HG02623 (cell line): ENCODE data around the gene ADAMTS2.

Experiments used
- ATAC-seq: cut with Tn5 transposase; IDR thresholded peaks from one replicate; pipeline ENCODE4 v1.9.1; 2021; ENCODE audit warnings: moderate library complexity; ENCODE audit not compliant: unreplicated experiment

The ADAMTS2 gene

DNA sequence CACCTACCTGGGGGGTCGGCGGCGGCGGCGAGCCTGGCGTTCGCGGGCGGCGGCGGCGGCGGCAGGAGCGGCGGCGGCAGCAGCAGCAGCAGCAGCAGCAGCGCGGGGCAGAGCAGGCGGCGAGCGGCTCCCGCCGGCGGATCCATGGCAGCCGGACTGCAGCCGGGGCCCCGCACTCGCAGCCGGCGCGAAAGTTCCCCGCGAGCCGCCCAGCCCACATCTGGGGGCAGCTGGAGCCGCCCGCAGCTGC lies 153 bp downstream of the ADAMTS2 start:
- no peak for ATAC-seq

DNA sequence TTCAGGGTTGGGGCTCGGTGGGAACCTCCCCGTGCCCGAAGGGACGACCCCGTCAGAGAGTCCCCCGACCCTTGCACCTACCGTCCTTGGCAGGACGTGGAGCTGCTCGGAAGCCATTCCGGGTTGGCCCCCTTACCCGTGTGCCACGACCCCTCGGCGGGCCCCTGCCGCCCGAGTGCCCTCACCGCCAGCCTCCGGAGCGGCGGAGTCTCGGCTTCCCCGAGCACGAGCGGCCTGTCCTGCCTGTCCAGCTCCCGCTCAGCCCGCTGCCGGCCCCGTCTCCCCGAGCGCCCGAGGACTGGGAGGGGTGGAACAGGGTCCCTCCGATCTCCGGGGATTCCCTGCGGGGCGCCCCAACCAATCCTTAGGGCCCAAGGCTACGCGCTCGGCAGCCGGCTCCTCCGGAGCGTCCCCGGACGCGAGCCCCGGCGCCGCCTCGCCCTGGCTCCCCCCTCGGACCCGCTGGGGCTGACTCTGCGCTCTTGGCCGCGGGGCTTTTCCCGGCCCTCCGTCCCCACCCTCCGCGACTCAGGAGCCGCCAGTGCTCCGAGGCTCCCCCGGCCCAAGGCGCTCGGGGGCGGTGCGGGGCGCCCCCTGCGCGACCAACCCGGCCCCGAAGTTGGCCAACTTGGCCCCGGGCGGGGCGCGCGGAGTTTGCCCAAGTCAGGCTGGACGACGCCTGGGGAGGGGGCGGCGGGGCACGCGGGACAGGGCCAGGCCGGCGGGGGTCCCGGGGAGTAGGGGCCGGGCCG lies 654 bp downstream of the ADAMTS2 start:
- no peak for ATAC-seq

DNA sequence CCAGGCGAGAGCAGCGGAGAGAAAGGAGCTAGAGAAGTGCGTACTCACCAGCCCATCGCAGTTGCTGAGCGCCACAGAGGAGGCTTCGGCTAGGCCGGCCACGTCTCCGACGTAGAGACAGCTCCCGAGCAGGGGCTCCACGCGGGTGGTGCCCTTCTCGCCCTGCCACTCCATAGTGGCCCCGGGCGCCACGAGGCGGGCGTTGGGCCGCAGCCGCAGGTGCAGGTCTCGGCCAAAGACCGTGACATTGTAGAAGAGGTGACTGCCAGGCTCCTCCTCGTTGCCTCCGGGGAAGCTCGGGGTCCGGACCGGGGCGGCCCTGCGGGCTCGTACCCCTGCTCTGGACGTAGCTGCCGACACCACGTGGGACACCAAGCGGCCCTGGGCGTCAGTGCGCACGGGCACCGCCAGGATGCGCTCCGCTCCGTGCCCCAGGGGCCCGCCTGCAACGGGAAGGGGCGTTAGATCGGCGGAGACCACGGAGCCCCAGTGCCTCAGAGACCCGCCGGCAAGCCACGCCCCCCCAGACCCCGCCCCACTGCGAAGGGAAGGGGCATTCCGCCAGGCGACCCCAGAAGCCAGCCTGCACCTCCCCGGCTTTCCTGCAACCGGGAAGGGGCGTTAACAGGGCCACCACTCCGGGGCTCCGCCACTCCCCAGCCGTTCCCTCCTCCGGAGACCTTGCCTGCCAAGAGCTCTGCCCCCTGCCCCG lies 1.4 kb downstream of the ADAMTS2 start:
- no peak for ATAC-seq

DNA sequence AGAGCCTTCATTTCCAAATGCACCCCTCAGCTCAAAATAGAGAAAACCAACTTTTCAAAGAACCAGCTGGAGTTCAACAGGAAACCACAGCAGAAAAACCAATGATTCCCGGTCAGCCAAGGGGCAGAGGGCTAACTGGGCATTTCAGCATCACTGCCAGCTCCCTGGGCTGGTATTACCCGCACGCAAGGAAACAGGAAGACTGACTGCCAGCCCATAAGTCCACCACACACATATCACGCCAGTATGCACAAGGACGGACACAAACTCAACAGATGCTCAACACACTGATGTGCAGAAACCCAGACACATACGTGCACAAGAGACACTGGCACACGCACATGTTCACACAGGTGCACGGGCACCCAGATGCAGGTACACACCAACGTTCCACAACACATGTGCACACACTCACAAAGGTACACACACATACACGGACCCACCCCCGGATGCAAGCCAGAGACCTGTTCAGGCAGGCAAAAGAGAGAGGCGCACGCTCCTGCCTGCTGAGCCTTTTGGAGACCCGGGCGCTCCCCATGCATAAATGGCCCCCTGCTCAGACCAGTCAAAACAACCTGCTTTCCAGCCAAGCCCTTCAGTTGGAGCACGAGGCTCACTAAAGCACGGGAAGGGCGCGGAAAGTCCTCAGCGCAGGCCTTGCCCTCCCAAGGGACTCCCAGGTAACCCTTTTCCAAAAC lies 2.1 kb downstream of the ADAMTS2 start:
- ATAC-seq = no peak

DNA sequence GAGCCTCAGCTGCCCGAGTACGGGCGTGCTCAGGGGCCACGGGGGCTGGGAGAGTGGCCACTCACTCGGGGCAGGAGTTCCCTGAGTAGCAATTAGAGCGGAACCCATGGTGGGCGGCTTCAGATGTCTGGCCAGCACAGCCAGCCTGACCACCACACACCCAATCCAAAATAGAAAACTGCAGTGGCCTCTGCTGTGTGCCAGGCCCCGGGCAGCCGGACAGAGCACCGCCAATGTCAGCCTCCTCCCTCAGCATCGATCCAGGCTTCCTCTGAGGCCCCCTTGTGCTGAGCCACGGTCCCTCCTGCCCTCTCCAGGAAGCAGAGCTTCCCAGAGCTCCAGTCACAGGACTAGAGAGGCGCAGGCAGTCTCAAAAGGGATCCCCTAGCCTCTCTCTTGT lies 2.7 kb downstream of the ADAMTS2 start:
- no peak for ATAC-seq

DNA sequence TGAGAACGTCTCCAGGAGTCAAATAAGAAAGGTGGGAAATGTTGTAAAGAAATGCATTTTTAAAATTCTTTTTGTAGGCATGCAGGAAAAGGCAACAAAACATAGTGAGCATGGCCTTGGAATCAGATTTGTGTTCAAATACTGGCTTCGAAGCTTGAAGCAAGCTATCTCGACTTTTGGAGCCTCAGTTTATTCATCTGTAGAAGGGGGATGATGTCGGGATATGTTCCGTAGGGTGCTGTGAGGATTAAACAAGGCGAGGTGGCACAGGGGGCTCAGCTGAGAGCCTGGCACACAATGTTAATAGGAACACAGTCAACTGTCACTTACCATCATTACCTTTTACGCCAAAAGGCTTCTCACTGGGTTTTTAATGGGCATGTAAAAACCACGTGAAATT lies 4.8 kb downstream of the ADAMTS2 start:
- ATAC-seq = no peak

DNA sequence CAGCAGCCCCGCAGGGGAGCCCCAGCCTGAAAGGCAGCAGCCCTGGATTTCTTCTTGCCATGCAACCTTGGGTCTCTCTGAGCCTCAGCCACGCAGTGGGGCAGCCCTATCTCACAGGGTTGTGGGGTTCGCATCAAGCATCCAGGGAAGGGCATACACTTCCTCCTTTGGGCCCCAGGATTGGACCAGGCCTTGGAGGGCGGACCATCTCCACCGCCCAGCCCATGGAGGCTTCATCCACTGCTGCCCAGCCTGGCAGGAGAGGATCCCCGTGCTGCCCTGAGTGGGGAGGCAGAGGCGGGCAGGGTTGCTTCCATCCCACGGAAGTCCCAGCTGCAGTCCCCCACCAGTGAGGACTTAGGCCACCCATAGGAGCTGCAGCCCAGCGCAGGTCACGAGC lies 5.3 kb downstream of the ADAMTS2 start:
- no peak for ATAC-seq

DNA sequence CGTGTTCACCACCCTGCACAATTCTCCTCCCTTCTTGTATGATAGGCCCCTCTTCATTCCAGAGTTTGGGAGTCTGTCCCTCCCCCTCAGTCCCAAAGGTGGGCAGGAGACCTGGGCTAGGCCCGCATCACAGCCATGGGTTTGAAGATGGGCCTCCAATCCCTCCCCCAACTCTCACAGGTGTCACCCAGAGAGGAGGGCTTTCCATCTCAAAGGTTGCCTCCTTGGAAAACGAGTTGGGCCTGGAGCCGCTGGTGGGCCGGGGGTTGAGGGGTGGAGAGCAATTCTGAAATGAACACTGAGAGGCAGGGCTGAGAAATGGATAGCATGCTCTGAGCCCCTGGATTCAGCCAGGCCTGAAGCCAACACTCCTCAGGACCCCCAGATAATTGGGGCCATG lies 6.2 kb downstream of the ADAMTS2 start:
- ATAC-seq = no peak

DNA sequence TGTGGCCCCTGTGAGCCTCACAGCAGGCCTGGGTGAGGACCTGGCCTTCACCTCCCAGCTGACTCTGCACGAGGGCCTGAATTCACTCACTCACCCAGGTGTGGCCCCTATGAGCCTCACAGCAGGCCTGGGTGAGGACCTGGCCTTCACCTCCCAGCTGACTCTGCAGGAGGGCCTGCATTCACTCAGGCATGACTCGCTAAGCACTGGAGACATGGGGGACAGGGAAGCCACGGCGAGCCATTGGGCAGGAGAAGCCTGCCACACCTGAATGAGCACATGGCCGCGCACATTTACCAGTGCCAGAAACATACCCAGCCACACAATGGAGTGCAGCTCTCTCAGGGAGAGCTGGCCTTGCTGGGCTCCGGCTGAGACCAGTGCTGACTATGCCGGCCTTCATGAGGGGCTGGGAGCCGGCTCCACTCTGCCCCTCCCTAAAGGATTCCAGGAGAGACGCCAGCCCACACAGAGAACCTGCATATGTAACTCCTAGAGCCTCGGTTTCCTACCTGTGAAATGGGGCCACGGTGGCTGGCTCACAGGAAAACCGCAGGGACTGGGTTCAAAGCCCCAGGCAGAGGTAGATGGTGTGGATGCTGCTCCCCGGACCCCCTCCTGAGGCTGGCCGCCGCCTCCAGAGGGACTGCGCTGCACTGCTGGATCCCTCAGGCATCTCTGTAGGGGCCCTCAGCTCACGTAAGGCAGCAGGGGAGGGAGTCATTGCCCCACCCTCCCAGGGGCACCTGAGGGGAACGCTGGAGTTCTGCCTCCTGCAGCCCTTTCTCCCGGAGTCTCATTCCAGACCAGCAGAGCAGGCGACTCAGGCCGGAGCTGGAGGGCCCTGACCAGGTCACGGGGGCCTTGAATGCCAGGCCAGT lies 7.2 kb downstream of the ADAMTS2 start:
- ATAC-seq = no peak

DNA sequence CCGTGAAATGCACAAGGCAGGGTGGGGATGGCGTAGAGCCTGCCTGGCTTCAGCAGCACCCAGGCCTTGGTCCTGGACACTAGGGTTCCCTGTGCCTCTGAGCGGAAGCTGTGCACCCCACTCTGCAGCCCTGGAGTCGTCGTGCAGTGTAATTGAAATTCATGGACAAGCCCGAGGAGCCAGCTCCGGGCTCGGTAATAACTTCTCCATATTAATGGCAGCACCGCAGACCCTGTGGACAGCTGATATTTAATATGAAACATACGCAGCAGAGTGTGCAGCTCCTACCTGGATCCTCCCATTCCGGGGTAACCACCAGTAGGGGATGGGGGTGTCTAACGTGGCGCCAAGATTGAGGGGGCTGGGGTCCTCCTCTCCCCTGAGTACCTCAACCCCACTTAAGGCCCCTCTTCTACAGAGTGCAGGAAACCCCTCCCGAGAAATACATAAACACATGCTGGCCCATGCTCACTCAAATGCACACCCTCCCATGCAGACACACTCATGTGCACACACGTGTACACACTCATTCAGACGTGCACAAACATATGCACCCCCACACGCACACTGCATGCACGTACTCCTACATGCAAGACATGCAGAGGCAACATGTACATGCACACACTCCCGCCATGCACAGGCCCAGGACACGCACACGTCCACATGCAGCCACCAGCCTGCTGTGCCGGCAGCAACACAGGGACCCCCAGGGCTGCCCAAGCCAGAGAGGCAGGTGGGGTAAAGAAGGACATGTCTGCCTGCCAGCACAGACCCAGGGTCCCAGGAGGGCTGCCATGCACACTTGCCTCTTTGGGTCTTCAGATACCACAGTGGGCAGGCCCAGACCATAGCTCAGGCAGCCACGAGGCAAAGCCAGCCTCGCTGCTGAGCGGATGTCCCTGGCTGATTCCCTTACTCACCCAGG lies 8.1 kb downstream of the ADAMTS2 start:
- no peak for ATAC-seq

DNA sequence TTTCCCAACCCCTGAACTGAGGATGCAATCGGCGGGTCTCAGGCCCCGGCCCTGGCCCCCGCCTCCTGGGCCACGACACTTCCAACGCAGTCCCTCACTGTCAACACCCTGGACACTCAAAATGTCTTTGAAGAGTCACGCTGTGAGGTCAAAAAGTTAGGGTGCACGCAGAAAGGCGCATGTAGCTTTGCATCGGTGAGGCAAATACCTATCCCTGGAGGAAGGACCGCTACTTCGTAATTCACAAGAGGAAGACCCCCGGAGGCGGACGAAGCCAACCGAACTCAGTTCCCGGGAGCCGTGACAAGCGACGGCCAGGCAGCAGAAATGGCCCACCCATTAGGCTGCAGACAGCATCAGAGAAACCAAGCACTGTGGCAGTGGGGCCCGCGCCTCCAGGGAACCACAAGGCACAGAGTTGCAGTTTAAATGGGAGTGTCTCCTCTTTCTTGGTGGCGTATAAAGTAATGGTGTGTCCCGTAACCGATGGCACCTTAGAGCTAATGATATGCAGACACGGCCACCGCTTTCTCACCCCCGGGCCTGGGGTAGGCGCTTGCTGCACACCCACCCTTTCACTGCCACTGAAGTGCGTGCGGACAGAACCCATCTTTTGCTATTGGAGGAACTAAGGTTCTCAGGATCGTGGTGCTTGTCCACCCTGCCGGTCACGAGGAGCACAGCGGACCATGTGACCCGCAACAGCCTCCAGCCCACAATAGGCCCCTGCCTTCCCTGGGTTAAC lies 9.0 kb downstream of the ADAMTS2 start:
- ATAC-seq = no peak

DNA sequence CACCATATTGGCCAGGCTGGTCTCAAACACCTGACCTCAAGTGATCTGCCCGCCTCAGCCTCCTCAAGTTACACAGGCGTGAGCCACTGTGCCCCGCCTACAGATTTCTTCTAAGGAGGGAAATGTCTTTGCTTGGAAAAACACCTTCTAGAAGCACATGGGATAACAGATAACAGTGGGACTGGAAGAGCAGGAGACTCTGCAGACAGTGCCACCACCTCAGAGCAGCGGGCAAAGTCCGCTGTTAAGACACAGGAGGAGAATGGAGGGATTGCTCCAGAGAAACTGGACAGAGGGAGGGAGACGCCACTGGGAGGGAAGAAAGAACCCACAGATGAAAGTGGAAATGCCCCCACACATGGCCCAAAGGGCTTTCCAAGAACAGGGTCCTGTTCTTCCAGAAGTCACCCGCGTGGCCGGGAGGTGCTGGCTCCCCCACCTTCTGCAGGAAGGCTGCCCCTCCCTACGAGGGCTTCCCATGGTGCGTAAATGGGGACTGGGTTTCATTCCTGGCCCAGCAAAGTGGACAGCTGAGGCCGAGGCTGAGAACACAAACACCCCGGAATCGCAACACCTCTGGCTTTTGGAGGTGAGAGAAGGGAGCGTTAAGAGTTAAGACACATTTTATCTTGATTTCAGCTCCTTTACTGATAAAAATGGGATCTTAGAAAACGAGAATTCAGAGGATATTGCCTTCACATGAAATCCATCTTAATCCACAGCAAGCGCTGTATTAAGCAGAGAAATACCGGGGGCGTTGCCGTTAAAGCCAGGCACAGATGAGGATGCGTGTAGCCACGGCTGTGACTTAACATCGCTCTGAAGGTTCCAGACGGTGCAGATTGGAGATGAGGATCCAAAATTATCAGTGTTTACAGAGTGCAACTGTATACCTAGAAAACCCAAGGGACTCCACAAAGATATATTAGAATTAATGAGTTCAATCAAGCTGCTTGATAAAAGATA lies 11.2 kb downstream of the ADAMTS2 start:
- ATAC-seq = no peak

DNA sequence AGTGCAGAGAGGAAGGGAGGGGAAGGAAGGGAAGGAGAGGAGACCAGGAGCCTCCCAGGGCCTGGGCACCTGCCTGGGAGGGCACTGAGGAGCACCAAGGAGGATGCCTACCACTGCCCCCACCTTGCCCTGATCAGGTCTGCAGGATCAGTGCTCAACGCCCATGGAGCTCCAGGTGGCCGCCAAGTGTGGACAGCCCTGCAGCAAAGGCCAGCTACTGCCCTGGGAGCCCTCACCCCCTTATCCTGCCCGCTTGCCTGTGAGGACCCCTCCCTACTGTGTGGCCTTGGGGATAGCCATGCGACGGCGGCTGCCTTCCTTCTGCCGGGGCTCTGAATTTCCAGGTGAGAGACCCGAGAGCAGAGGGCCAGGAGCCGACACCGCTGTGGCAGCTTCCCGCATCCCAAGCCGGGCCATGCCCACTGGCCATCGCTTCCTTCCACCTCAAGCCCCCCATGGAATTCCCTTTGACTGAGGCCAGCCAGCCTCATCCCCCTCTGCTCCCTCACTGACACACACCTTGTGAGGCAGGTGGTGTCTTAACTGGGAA lies 12.4 kb downstream of the ADAMTS2 start:
- no peak for ATAC-seq

DNA sequence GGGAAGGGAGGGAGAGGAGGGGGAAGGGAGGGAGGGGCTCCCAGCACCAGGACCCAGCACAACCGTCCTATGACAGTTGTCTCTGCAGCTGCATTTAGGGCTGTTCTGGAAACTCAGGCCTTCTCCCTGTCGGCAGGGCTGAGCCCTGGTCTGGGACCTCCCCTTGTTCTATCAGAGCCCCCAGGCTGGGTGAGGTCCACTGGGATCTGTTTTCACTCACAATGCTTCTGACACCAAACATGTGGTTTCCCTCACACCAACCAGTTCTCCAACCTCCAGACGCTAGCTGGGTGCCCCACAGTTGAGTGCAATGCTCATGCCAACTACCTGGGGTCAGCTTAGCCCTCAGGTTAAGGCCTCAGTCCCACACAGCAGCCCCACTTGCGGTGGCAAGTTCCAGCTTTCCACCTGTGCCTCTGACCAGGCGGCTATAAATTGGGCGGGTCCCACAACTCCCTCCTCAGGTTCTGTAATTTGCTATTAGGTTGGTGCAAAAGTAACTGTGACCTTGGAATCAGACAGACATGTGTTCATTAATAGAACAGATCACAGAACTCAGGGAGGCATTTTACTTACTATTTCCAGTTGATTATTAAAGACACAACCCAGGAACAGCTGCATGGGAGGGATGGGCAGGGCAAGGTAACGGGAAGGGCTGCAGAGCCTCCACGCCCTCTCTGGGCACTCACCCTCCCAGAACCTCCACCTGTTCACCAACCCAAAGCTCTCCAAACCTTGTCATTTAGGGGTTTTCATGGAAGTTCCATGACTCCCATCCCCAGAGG lies 13.5 kb downstream of the ADAMTS2 start:
- ATAC-seq = no peak

DNA sequence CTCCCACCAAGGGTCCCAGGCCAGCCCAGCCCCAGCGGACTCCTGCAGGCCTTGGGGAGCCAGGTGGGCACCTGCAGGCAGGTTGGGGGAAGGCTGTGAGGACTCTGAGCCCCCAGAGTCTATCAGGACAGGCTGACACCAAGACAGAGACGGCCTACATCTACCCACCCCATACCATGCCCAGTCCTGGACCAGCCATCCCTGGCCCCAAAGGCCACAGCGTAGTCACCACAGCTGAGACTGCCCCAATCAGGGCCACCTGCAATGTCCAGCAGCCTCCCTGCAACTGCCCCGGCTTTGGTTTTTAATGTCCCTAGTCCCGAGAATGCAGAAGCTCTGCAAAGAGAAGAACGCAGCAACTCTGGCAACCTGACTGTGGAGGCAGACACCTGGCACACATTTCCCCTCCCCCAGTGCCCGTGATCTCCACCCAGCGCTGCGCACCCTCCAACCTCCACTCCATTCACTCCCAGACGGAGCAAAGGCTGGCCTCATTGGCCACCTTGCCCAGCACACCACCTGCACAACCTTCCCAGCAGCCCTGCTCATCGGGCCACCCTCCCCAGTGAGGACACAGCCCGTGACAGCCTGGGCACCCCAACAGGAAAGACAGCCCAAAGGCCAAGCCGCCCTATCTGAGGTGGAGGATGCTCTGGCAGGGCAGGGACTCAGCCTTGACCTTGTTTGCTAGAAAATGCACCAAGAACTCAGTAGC lies 14.9 kb downstream of the ADAMTS2 start:
- no peak for ATAC-seq

DNA sequence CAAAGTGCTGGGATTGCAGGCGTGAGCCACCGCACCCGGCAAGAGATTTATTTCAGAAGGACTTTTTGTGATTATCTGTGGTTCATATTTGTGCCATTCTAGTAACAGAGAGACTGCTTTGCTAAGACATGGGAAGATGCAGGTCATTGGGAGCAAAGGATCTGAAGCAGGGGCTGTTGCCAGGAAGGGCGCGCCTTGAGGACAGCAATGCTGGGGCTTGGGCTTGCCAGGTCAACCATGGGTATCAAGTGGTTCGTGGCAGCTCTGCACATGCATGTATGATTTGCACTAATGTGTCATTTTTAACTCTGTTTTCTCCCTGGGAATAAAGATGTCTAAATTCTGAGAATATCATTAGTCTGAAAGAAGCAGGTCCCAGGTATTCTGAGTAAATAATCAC lies 17.0 kb downstream of the ADAMTS2 start:
- ATAC-seq = no peak
